HG02588 (cell line): Measurements from ENCODE around the gene PGA4.
"Not testable (repeated sequence)": the region's sequence is repeated elsewhere in the genome, so short reads cannot be mapped to it uniquely, and the experiment has no call there.

Experiments used
- ATAC-seq: cut with Tn5 transposase; IDR thresholded peaks from one replicate; pipeline ENCODE4 v1.9.1; 2021; ENCODE audit warnings: mild to moderate bottlenecking, moderate library complexity; ENCODE audit not compliant: unreplicated experiment

Gene PGA4

DNA sequence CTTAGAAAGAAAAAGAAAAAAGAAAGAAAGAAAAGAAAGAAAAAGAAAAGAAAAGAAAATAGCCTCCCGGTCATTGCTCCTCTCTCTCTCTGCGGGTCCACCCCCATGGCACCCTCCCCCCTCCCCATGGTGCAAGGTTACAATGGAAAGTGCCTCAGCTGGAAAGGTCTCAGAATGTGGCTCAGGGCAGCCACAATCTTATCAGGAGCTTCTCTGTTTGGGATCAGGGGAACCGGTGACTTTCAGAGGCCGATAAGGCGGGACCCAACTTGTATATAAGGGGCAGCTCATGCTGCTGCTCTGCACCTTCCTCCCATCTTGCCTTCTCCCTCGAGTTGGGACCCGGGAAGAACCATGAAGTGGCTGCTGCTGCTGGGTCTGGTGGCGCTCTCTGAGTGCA lies at the start of gene PGA4:
Gene PGA4 (plus strand): TSS at position 301 of the 400 bp plus-strand sequence. CDS start 54 bp downstream, at position 355.
- ATAC-seq: not testable (repeated sequence)

- ATAC-seq: no peak
Observed at GRCh38 chr11:61172356-61172755, 49.8 kb upstream of the PGA4 start.

- no peak for ATAC-seq
Observed at GRCh38 chr11:61172888-61173287, 49.3 kb upstream of the PGA4 start.

- no peak for ATAC-seq
Observed at GRCh38 chr11:61173456-61173855, 48.7 kb upstream of the PGA4 start.

DNA sequence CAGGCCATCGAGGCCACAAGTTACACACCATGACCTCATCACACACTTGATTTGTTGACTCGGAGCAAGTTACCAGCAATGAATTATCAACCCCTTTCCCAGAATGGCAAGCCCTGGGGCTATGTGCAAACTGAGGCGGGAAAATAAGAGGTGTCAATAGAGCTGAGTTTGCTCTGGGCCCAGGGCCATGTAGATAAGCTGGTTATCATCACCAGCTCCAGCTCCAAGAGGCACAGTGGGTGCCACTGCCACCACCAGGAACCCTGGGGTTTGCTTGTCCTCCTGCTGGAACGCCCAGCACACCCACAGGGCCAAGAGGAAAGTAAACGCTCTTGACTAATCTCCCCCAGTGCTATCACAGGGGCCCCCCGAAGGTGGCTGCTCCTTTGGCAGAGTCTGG lies 47.9 kb upstream of the PGA4 start:
- no peak for ATAC-seq

DNA sequence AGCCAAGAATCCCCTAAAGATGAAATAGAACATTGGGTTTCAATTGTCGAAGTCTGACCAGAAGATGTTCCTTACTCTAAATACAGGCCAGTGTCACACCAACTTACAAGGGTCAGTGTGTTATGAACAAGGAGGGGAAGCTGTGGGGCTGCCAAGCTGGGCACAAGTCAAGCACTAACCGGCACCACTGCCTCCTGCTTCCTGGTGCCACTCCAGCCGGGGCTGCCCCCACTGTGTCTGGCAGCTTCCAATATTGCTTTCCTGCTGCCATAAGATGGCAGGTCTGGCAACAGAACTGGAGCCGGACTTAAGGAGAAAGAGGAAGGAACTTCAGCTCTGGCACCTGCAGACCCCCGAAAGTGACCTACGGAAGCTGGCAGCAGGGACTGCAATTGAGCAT lies 47.2 kb upstream of the PGA4 start:
- no peak for ATAC-seq

DNA sequence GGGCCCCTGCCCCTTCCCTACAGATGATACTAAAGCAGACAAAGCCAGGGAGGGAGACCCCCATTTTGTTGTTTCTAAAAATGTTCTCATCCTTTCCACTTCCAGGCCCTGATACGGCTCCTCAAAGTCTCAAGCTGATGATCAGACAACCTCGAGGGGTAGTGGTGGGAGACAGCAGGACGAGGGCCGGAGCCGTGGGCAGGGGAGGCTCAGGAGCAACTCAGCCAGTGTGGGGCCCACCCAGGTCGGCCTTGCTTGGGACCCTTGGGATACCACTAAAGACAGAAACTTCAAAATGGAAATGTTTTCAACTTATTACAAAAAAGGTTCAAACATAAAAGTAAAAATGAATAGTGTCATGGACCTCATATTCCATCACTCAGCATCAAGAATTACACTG lies 45.7 kb upstream of the PGA4 start:
- ATAC-seq: no peak

- not testable (repeated sequence) for ATAC-seq
Observed at GRCh38 chr11:61180205-61180604, 41.9 kb upstream of the PGA4 start.

- ATAC-seq: no peak
Observed at GRCh38 chr11:61181489-61181888, 40.7 kb upstream of the PGA4 start.

GRCh38 chr11:61183645-61184044 lies 38.5 kb upstream of the PGA4 start:
- ATAC-seq: no peak

- no peak for ATAC-seq
Observed at GRCh38 chr11:61186504-61186903, 35.6 kb upstream of the PGA4 start.

DNA sequence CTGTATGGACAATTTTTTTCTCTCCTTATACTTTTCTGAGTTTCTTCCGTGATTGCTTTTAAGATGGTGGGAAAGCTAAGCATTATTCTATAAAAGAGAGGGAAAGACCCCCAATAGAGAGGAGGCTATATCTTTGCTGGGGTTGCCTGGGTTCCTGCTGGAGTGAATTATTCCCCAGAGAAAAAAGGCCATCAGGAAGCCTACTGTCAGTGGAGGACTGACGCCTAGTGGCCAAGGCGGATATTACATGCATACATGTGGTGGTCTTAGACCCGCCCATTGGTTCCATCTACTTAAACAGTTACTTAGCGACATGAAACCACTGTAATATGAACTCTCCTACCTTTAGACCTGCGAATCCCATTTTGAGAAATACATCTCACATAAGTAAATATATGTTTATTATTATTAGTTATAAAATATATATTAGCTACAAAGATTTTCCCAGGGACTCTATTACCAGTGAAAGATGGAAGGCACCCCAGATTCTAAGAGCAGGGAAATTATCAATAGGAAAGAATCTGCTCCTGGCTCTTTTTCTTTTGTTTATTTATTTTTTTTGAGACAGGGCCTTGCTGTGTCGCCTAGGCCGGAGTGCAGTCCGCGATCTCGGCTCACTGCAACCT lies 34.5 kb upstream of the PGA4 start:
- no peak for ATAC-seq

- no peak for ATAC-seq
Observed at GRCh38 chr11:61189933-61190332, 32.2 kb upstream of the PGA4 start.

DNA sequence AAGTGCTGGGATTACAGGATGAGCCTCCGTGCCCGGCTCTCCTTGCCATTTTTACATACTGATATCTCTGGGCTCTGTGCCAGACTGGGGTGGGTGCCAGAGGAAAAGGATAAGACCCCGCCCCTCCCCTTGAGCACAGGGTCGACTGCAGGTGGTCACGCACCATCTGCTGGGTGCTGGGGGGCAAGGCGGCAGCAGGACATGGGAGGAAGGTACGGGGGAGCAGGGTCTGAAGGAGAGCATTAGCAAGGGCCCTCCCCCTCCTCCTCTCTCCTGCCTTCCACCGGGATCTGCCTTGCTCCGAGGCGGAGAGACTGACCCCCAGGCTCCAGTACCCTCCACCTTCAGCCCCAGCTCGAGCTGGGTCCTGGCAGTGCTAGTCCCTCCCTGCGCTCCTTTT lies 28.6 kb upstream of the PGA4 start:
- ATAC-seq: no peak

- ATAC-seq: no peak
Observed at GRCh38 chr11:61194169-61194671, 27.9 kb upstream of the PGA4 start.

GRCh38 chr11:61194981-61195695 lies 27.0 kb upstream of the PGA4 start:
- ATAC-seq: no peak

- no peak for ATAC-seq
Observed at GRCh38 chr11:61195719-61196118, 26.4 kb upstream of the PGA4 start.

GRCh38 chr11:61198361-61198760 lies 23.8 kb upstream of the PGA4 start:
- no peak for ATAC-seq

- no peak for ATAC-seq
Observed at GRCh38 chr11:61198948-61199523, 23.1 kb upstream of the PGA4 start.

GRCh38 chr11:61201476-61201875 lies 20.7 kb upstream of the PGA4 start:
- no peak for ATAC-seq

- not testable (repeated sequence) for ATAC-seq
Observed at GRCh38 chr11:61202950-61203746, 19.0 kb upstream of the PGA4 start, which contains the start of gene PGA3. TSS of gene PGA3 (plus strand) at chr11:61203515. CDS start at chr11:61203565, 50 bp downstream.
